H9 (cell line): Measurements from ENCODE around the gene EEF1G. TPM values are rescaled to one million over a fixed set of nuclear protein-coding genes. Genes with fewer than 3 reads are reported as not detected.

Experiments
- DNase-seq: peaks from one replicate; pipeline ENCODE4 v3.0.0-alpha.2; 2017
- H2AFZ ChIP-seq: one replicate; pipeline ENCODE4 v1.6.1; 2013; ENCODE audit warnings: mild to moderate bottlenecking, low read length, control low read depth, moderate library complexity
- H2AK5ac ChIP-seq: 2 replicates; pipeline ENCODE4 v1.6.1; 2013; ENCODE audit warnings: low read length, control low read depth, mixed read lengths; ENCODE audit not compliant: insufficient read length
- H2BK120ac ChIP-seq: one replicate; pipeline ENCODE4 v1.6.1; 2013; ENCODE audit warnings: low read depth, mild to moderate bottlenecking, low read length, control low read depth, inconsistent platforms; ENCODE audit not compliant: poor library complexity, severe bottlenecking
- H2BK12ac ChIP-seq: 2 replicates; pipeline ENCODE4 v1.6.1; 2013; ENCODE audit warnings: low read length, control low read depth, mixed read lengths, low read depth; ENCODE audit not compliant: insufficient read length
- H2BK15ac ChIP-seq: 2 replicates; pipeline ENCODE4 v1.6.1; 2013; ENCODE audit warnings: low read depth, low read length, control low read depth
- H2BK20ac ChIP-seq: one replicate; pipeline ENCODE4 v1.6.1; 2013; ENCODE audit warnings: low read depth, mild to moderate bottlenecking, low read length, control low read depth, inconsistent platforms; ENCODE audit not compliant: poor library complexity, severe bottlenecking
- H2BK5ac ChIP-seq: 2 replicates; pipeline ENCODE4 v1.6.1; 2013; ENCODE audit warnings: low read length, control low read depth, mixed read lengths; ENCODE audit not compliant: insufficient read length
- H3K14ac ChIP-seq: 2 replicates; pipeline ENCODE4 v1.6.1; 2013; ENCODE audit warnings: low read length, control low read depth; ENCODE audit not compliant: insufficient read depth
- H3K18ac ChIP-seq: 2 replicates; pipeline ENCODE4 v1.6.1; 2013; ENCODE audit warnings: low read depth, mild to moderate bottlenecking, mixed read lengths, low read length, control low read depth; ENCODE audit not compliant: insufficient read length
- H3K23ac ChIP-seq: 2 replicates; pipeline ENCODE4 v1.6.1; 2013; ENCODE audit warnings: low read length, control low read depth, mixed read lengths, low read depth; ENCODE audit not compliant: insufficient read length
- H3K23me2 ChIP-seq: 2 replicates; pipeline ENCODE4 v1.6.1; 2013; ENCODE audit warnings: low read depth, mild to moderate bottlenecking, mixed read lengths, low read length, control low read depth; ENCODE audit not compliant: insufficient read length, poor library complexity, severe bottlenecking
- H3K27ac ChIP-seq: 2 replicates; pipeline ENCODE4 v1.5.1; 2013; ENCODE audit warnings: low read length, control low read depth, mixed read lengths, low read depth; ENCODE audit not compliant: insufficient read length
- H3K27me3 ChIP-seq: 2 replicates; pipeline ENCODE4 v1.6.1; 2013; ENCODE audit warnings: low read length, control low read depth, inconsistent platforms; ENCODE audit not compliant: insufficient read depth
- H3K4ac ChIP-seq: 2 replicates; pipeline ENCODE4 v1.6.1; 2013; ENCODE audit warnings: low read depth, mild to moderate bottlenecking, control low read depth, inconsistent platforms, low read length, moderate library complexity
- H3K4me1 ChIP-seq: 2 replicates; pipeline ENCODE4 v1.6.1; 2013; ENCODE audit warnings: low read length, control low read depth, inconsistent platforms; ENCODE audit not compliant: insufficient read depth
- H3K4me2 ChIP-seq: 2 replicates; pipeline ENCODE4 v1.6.1; 2013; ENCODE audit warnings: low read length, control low read depth, mixed read lengths; ENCODE audit not compliant: insufficient read length, insufficient read depth
- H3K56ac ChIP-seq: 2 replicates; pipeline ENCODE4 v1.6.1; 2013; ENCODE audit warnings: low read depth, mild to moderate bottlenecking, mixed read lengths, low read length, control low read depth; ENCODE audit not compliant: insufficient read length
- H3K79me1 ChIP-seq: 2 replicates; pipeline ENCODE4 v1.6.1; 2013; ENCODE audit warnings: low read depth, mild to moderate bottlenecking, moderate library complexity, low read length, control low read depth, inconsistent platforms; ENCODE audit not compliant: insufficient read depth, poor library complexity, severe bottlenecking
- H3K79me2 ChIP-seq: 2 replicates; pipeline ENCODE4 v1.6.1; 2013; ENCODE audit warnings: low read length, control low read depth, inconsistent platforms; ENCODE audit not compliant: insufficient read depth
- H3K9ac ChIP-seq: 2 replicates; pipeline ENCODE4 v1.6.1; 2013; ENCODE audit warnings: low read length, control low read depth, mixed read lengths; ENCODE audit not compliant: insufficient read length; ENCODE audit errors: extremely low read depth
- H3K9me3 ChIP-seq: one replicate; pipeline ENCODE4 v1.6.1; 2013; ENCODE audit warnings: low read depth, low read length, inconsistent platforms; ENCODE audit not compliant: control insufficient read depth
- H3T11ph ChIP-seq: one replicate; pipeline ENCODE4 v1.6.1; 2013; ENCODE audit warnings: mild to moderate bottlenecking, low read length, control low read depth, inconsistent platforms
- H4K20me1 ChIP-seq: one replicate; pipeline ENCODE4 v1.6.1; 2013; ENCODE audit not compliant: control insufficient read depth, insufficient read length, insufficient read depth
- H4K5ac ChIP-seq: 2 replicates; pipeline ENCODE4 v1.6.1; 2013; ENCODE audit warnings: low read depth, mild to moderate bottlenecking, mixed read lengths, low read length, control low read depth; ENCODE audit not compliant: insufficient read length
- H4K8ac ChIP-seq: replicated peaks from 2 replicates; pipeline ENCODE4 v1.6.1; 2013; ENCODE audit warnings: low read length, control low read depth, mixed read lengths, low read depth; ENCODE audit not compliant: insufficient read length
- H4K91ac ChIP-seq: 2 replicates; pipeline ENCODE4 v1.6.1; 2013; ENCODE audit warnings: low read depth, mild to moderate bottlenecking, moderate library complexity, mixed read lengths, low read length, control low read depth; ENCODE audit not compliant: insufficient read length
- H3K27ac Mint-ChIP-seq, 3 experiments: 2 replicates in 2 of 3; 3 replicates in 1 of 3; pipeline ENCODE4 v1.8.0; 2020 to 2021; ENCODE audit warnings: mixed read lengths in 3 of 3, mild to moderate bottlenecking in 1 of 3, moderate library complexity in 1 of 3
- H3K27me3 Mint-ChIP-seq: 2 replicates; pipeline ENCODE4 v1.8.0; 2021; ENCODE audit warnings: low read depth, mild to moderate bottlenecking, moderate library complexity, mixed read lengths
- H3K36me3 Mint-ChIP-seq, 3 experiments: 2 replicates in 2 of 3; 3 replicates in 1 of 3; pipeline ENCODE4 v1.8.0; 2020 to 2021; ENCODE audit warnings: low read depth in 3 of 3, mixed read lengths in 3 of 3; ENCODE audit not compliant: insufficient read depth in 1 of 3
- H3K4me1 Mint-ChIP-seq, 2 experiments: 2 replicates each; pipeline ENCODE4 v1.8.0; 2020; ENCODE audit warnings: mixed read lengths in 2 of 2
- H3K4me3 Mint-ChIP-seq, 2 experiments: 2 replicates in 1 of 2; 3 replicates in 1 of 2; pipeline ENCODE4 v1.8.0; 2020 to 2021; ENCODE audit warnings: mild to moderate bottlenecking in 2 of 2, mixed read lengths in 2 of 2, moderate library complexity in 1 of 2
- H3K9me3 Mint-ChIP-seq, 2 experiments: 2 replicates in 1 of 2; 3 replicates in 1 of 2; pipeline ENCODE4 v1.8.0; 2020; ENCODE audit warnings: mild to moderate bottlenecking in 2 of 2, mixed read lengths in 2 of 2, moderate library complexity in 1 of 2
- CTCF ChIP-seq: fragments of 200-600 bp; sonication (generic); conservative IDR thresholded peaks from 3 replicates; pipeline ENCODE4 v1.8.0; 2021; ENCODE audit warnings: antibody characterized with exemption, mild to moderate bottlenecking
- WGBS: extraction: QIAGEN DNeasy Blood & Tissue Kit; methylation state at CpG from one replicate; pipeline ENCODE4 v1.1.7; 2013; ENCODE audit warnings: missing lambda C conversion rate, low lambda C conversion rate, mixed read lengths; ENCODE audit not compliant: insufficient read length; ENCODE audit errors: extremely low coverage; 5-methylcytosine and 5-hydroxymethylcytosine counted together
- total RNA-seq: library from RNA; stranded (reverse); gene quantifications from 2 replicates; pipeline ENCODE4 v1.2.1, GENCODE V29; 2021

EEF1G gene
- total RNA-seq, 1 experiment from 2014 or later, result 1,790 TPM

- Histone ChIP-seq H3K4me2 (peak overlapping the region; percentile 90), H2AK5ac (no peak overlapping the region), H3K14ac (no peak overlapping the region; the same call in 1 of the 2 replicates), H4K20me1 (no peaks in the 10 kb centered on the region), H2BK120ac (no peak overlapping the region), H4K91ac (no peak overlapping the region), H3K27me3 (no peaks in the 10 kb centered on the region), H3K4me1 (no peaks in the 10 kb centered on the region), H3K79me2 (no peaks in the 10 kb centered on the region), H2BK20ac (no peak overlapping the region), H2BK5ac (no peak overlapping the region), H3K56ac (no peak overlapping the region), H4K8ac (no peak overlapping the region), H2BK15ac (no peak overlapping the region), H2AFZ (no peak overlapping the region), H3K23ac (no peak overlapping the region), H3K4ac (no peak overlapping the region), H2BK12ac (no peak overlapping the region), H4K5ac (no peak overlapping the region), H3T11ph (no peak overlapping the region), H3K79me1 (no peaks in the 10 kb centered on the region), H3K18ac (no peak overlapping the region), H3K23me2 (peaks cover 13% of the 10 kb centered on the region), H3K9ac (no peak overlapping the region), H3K27ac (no peak overlapping the region), H3K9me3 (no peaks in the 10 kb centered on the region)
- peaks cover 0 to 14% (median 0%) of the 10 kb centered on the region in 3 experiments; a peak in 4 of 7 replicates for H3K36me3 Mint-ChIP-seq
- DNase-seq, result no peak
- peak overlapping the region; percentile 85 to 86 for H3K4me3 Mint-ChIP-seq
- H3K27me3 Mint-ChIP-seq, result peaks cover 4% of the 10 kb centered on the region
- no CpG with 5 or more reads among the region's 28 CpGs for WGBS
- H3K4me1 Mint-ChIP-seq, result peaks cover 27 to 47% of the 10 kb centered on the region in 2 experiments
- peak overlapping the region in 1 of 3 experiments; percentile 12; a peak in 1 of 7 replicates for H3K27ac Mint-ChIP-seq
- no peak for TF ChIP-seq CTCF
- H3K9me3 Mint-ChIP-seq, result no peaks in the 10 kb centered on the region
These were observed 37.4 kb upstream of the EEF1G start for GRCh38 chr11:62610814-62611704.
